Measurements from ENCODE around the gene PCDHA9.
A peak's percentile ranks its signal among the peaks of the same experiment; 100 is the strongest.
"Not testable (repeated sequence)": the region's sequence is repeated elsewhere in the genome, so short reads cannot be mapped to it uniquely, and the experiment has no call there.

The PCDHA9 gene

DNA sequence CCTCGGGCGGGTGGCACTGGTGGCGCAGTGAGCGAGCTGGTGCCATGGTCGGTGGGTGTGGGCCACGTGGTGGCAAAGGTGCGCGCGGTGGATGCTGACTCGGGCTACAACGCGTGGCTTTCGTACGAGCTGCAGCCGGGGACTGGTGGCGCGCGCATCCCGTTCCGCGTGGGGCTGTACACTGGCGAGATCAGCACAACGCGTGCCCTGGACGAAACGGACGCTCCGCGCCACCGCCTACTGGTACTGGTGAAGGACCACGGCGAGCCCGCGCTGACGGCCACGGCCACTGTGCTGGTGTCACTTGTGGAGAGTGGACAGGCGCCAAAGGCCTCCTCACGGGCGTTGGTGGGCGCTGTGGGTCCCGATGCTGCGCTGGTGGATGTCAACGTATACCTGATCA lies 39.3 kb upstream of the PCDHA9 start:
- no peak for DNase-seq (ENCODE audit: low spot score)
- in situ Hi-C loops (cut with MboI; ENCODE audit: low pct_unique_long_range_greater_than_20kb, low sequenced_read_pairs, unreplicated experiment): no loop called here
- TF ChIP-seq, protein P1, sequence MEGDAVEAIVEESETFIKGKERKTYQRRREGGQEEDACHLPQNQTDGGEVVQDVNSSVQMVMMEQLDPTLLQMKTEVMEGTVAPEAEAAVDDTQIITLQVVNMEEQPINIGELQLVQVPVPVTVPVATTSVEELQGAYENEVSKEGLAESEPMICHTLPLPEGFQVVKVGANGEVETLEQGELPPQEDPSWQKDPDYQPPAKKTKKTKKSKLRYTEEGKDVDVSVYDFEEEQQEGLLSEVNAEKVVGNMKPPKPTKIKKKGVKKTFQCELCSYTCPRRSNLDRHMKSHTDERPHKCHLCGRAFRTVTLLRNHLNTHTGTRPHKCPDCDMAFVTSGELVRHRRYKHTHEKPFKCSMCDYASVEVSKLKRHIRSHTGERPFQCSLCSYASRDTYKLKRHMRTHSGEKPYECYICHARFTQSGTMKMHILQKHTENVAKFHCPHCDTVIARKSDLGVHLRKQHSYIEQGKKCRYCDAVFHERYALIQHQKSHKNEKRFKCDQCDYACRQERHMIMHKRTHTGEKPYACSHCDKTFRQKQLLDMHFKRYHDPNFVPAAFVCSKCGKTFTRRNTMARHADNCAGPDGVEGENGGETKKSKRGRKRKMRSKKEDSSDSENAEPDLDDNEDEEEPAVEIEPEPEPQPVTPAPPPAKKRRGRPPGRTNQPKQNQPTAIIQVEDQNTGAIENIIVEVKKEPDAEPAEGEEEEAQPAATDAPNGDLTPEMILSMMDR (IDR thresholded peaks at IDR 0.05; ENCODE audit: extremely low read depth, insufficient read depth, missing control alignments): no peak

DNA sequence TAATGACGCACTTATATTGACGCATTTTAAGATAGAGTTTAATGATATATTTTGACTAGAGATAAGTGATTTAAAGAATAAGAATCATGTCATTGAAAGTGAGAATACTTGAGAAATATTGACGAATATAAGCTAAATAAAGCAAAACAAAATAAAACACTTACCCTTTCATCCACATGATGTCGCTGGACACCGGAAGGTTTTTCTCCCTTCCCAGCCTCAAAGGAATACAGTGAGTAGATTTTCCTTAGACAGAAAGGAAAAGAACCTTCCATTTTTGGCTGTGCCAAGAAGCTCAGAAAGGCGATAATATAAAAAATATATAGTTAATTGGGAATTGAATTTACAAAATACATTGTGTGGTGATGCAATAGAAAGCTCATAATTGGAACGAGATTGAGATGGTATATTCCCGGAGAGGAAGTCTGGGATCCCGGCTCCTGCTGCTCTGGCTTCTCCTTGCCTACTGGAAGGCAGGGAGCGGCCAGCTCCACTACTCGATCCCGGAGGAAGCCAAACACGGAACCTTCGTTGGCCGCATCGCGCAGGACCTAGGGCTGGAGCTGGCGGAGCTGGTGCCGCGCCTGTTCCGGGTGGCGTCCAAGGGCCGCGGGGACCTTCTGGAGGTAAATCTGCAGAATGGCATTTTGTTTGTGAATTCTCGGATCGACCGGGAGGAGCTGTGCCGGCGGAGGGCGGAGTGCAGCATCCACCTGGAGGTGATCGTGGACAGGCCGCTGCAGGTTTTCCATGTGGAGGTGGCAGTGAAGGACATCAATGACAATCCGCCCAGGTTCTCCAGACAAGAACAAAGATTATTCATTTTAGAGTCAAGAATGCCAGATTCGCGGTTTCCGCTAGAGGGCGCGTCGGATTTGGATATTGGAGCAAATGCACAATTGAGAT lies 26.6 kb upstream of the PCDHA9 start, which contains the start of gene PCDHA5:
Gene PCDHA5, plus strand, starts transcription at position 239 of the 906 bp plus-strand sequence.
- in situ Hi-C loops (cut with MboI; ENCODE audit: low pct_unique_long_range_greater_than_20kb, low sequenced_read_pairs, unreplicated experiment): no loop called here
- no peak for DNase-seq (ENCODE audit: low spot score)
- TF ChIP-seq, protein P1 (IDR thresholded peaks at IDR 0.05; ENCODE audit: extremely low read depth, insufficient read depth, missing control alignments): peak; percentile 27

DNA sequence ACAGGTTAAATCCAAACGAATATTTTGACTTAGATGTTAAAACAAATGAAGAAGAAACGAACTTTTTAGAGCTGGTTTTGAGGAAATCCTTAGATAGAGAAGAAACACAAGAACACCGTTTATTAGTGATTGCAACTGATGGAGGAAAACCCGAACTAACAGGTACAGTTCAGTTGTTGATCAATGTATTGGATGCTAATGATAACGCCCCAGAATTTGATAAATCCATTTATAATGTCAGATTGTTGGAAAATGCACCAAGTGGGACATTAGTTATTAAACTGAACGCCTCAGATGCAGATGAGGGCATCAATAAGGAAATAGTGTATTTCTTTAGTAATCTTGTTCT lies 25.9 kb upstream of the PCDHA9 start:
- DNase-seq (ENCODE audit: low spot score): no peak
- TF ChIP-seq, protein P1 (IDR thresholded peaks at IDR 0.05; ENCODE audit: extremely low read depth, insufficient read depth, missing control alignments): no peak
- in situ Hi-C loops (cut with MboI; ENCODE audit: low pct_unique_long_range_greater_than_20kb, low sequenced_read_pairs, unreplicated experiment): no loop called here

DNA sequence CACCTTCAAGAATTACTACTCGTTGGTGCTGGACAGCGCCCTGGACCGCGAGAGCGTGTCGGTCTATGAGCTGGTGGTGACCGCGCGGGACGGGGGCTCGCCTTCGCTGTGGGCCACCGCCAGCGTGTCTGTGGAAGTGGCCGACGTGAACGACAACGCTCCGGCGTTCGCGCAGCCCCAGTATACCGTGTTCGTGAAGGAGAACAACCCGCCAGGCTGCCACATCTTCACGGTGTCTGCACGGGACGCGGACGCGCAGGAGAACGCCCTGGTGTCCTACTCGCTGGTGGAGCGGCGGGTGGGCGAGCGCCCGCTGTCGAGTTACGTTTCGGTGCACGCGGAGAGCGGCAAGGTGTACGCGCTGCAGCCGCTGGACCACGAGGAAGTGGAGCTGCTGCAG lies 25.2 kb upstream of the PCDHA9 start:
- in situ Hi-C loops (cut with MboI; ENCODE audit: low pct_unique_long_range_greater_than_20kb, low sequenced_read_pairs, unreplicated experiment); DNase-seq (ENCODE audit: low spot score): not testable (repeated sequence)

DNA sequence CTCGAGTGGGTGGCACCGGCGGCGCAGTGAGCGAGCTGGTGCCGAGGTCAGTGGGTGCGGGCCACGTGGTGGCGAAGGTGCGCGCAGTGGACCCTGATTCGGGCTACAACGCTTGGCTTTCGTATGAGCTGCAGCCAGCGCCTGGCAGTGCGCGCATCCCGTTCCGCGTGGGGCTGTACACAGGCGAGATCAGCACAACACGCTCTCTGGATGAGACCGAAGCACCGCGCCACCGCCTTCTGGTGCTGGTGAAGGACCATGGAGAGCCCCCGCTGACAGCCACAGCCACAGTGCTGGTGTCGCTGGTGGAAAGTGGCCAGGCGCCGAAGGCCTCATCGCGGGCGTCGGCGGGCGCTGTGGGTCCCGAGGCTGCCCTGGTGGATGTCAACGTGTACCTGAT lies 24.7 kb upstream of the PCDHA9 start:
- no peak for DNase-seq (ENCODE audit: low spot score)
- in situ Hi-C loops (cut with MboI; ENCODE audit: low pct_unique_long_range_greater_than_20kb, low sequenced_read_pairs, unreplicated experiment): no loop called here
- TF ChIP-seq, protein P1 (IDR thresholded peaks at IDR 0.05; ENCODE audit: extremely low read depth, insufficient read depth, missing control alignments): no peak

DNA sequence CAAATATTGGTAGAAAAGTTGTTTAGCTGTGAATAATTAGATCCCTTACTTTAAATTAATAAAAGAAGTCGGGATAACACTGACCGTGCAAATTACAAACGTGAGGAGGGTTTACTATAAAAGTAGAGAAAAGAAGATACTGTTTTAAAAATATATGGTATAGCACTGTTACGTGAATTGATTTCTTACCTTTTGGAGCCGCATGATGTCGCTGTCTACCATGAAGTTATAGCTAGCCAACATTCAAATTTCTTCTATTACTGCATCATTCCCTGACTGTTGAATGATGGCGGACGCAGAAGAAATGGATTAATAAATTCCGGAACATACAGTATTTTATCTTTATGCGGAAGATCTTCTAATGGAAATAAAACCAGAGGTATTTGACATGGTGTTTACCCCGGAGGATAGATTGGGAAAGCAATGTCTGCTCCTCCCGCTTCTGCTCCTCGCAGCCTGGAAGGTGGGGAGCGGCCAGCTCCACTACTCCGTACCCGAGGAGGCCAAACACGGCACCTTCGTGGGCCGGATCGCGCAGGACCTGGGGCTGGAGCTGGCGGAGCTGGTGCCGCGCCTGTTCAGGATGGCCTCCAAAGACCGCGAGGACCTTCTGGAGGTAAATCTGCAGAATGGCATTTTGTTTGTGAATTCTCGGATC lies 20.3 kb upstream of the PCDHA9 start, which contains the start of gene PCDHA6:
Gene PCDHA6, plus strand, starts transcription at position 257 of the 658 bp plus-strand sequence. Its CDS starts 132 bp downstream, at position 389.
- TF ChIP-seq, protein P1 (IDR thresholded peaks at IDR 0.05; ENCODE audit: extremely low read depth, insufficient read depth, missing control alignments): no peak
- in situ Hi-C loops (cut with MboI; ENCODE audit: low pct_unique_long_range_greater_than_20kb, low sequenced_read_pairs, unreplicated experiment): no loop called here
- no peak for DNase-seq (ENCODE audit: low spot score)

DNA sequence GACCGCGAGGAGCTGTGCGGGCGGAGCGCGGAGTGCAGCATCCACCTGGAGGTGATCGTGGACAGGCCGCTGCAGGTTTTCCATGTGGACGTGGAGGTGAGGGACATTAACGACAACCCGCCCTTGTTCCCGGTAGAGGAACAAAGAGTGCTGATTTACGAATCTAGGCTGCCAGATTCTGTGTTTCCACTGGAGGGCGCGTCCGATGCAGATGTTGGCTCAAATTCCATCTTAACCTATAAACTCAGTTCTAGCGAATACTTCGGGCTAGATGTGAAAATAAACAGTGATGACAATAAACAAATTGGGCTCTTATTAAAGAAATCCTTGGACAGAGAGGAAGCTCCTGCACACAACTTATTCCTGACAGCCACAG lies 19.8 kb upstream of the PCDHA9 start:
- in situ Hi-C loops (cut with MboI; ENCODE audit: low pct_unique_long_range_greater_than_20kb, low sequenced_read_pairs, unreplicated experiment): no loop called here
- TF ChIP-seq, protein P1 (IDR thresholded peaks at IDR 0.05; ENCODE audit: extremely low read depth, insufficient read depth, missing control alignments): no peak
- no peak for DNase-seq (ENCODE audit: low spot score)

DNA sequence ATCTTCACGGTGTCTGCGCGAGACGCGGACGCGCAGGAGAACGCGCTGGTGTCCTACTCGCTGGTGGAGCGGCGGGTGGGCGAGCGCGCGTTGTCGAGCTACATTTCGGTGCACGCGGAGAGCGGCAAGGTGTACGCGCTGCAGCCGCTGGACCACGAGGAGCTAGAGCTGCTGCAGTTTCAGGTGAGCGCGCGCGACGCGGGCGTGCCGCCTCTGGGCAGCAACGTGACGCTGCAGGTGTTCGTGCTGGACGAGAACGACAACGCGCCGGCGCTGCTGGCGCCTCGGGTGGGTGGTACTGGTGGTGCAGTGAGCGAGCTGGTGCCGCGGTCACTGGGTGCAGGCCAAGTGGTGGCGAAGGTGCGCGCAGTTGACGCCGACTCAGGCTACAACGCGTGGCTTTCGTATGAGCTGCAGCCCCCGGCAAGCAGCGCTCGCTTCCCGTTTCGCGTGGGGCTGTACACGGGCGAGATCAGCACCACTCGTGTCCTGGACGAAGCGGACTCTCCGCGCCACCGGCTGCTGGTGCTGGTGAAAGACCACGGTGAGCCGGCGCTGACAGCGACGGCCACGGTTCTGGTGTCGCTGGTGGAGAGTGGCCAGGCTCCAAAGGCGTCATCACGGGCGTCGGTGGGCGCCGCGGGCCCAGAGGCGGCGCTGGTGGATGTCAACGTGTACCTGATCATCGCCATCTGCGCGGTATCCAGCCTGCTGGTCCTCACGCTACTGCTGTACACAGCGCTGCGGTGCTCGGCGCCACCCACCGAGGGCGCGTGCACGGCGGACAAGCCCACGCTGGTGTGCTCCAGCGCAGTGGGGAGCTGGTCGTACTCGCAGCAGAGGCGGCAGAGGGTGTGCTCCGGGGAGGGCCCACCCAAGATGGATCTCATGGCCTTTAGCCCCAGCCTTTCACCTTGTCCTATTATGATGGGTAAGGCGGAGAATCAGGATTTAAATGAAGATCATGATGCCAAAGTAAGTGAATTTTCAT lies 18.4 kb upstream of the PCDHA9 start:
- DNase-seq (ENCODE audit: low spot score); in situ Hi-C loops (cut with MboI; ENCODE audit: low pct_unique_long_range_greater_than_20kb, low sequenced_read_pairs, unreplicated experiment): not testable (repeated sequence)

Measured in GM13977 (cell line).